GM20000 (cell line): ENCODE results near the gene GRIK4.

Source experiments
- DNase-seq: peaks from one replicate; pipeline ENCODE4 v3.0.0; 2012; ENCODE audit warnings: low spot score
- CTCF ChIP-seq: IDR thresholded peaks from 2 replicates; pipeline ENCODE4 v1.5.1; 2012; ENCODE audit warnings: mild to moderate bottlenecking, control low read depth; ENCODE audit errors: extremely low read depth, missing control alignments

GRIK4 gene

GRCh38 chr11:120798854-120799253 lies 287.3 kb downstream of the GRIK4 start:
- no peak for DNase-seq
- TF ChIP-seq CTCF: no peak

- DNase-seq: no peak
- no peak for TF ChIP-seq CTCF
Measured at GRCh38 chr11:120800206-120800605, 288.7 kb downstream of the GRIK4 start.

- TF ChIP-seq CTCF: peak; percentile 91
- DNase-seq: peak; percentile 76
Measured at GRCh38 chr11:120801801-120802689, 290.5 kb downstream of the GRIK4 start.

- DNase-seq: no peak
- no peak for TF ChIP-seq CTCF
Measured at GRCh38 chr11:120805960-120806555, 294.5 kb downstream of the GRIK4 start.

GRCh38 chr11:120807414-120808150 lies 296.0 kb downstream of the GRIK4 start:
- no peak for DNase-seq
- TF ChIP-seq CTCF: no peak

- TF ChIP-seq CTCF: no peak
- no peak for DNase-seq
Measured at GRCh38 chr11:120808616-120809050, 297.1 kb downstream of the GRIK4 start.

GRCh38 chr11:120810251-120810650 lies 298.7 kb downstream of the GRIK4 start:
- DNase-seq: no peak
- no peak for TF ChIP-seq CTCF
